Thoracic aorta (tissue), 2 donors: Measurements from ENCODE around the gene CCL1. TPM values are rescaled to one million over a fixed set of nuclear protein-coding genes. Genes with fewer than 3 reads are reported as not detected.

Source experiments
- ATAC-seq: fragments of 150-250 bp; one replicate; pipeline ENCODE4 v1.8.0; 2017; ENCODE audit warnings: low read depth; ENCODE audit not compliant: insufficient number of reproducible peaks, low FRiP score
- DNase-seq: peaks from one replicate; pipeline ENCODE4 v3.0.0-alpha.2; 2020; ENCODE audit warnings: low spot score
- H3K27ac ChIP-seq, 2 donors: fragments of 200-600 bp; sonication (generic); 1 replicate in 1 of 2; 2 replicates in 1 of 2; pipeline ENCODE4 v1.5.1; 2016; ENCODE audit warnings: mild to moderate bottlenecking in 2 of 2, moderate library complexity in 2 of 2
- H3K27me3 ChIP-seq: fragments of 200-600 bp; sonication (generic); replicated peaks from 2 replicates; pipeline ENCODE4 v1.6.0; 2016; ENCODE audit warnings: mild to moderate bottlenecking; ENCODE audit not compliant: insufficient read depth
- H3K36me3 ChIP-seq: fragments of 200-600 bp; sonication (generic); one replicate; pipeline ENCODE4 v1.5.1; 2016
- H3K4me1 ChIP-seq, 2 donors: fragments of 200-600 bp; sonication (generic); 1 replicate in 1 of 2; 2 replicates in 1 of 2; pipeline versions ENCODE4 v1.5.1 to v1.6.0; 2016; ENCODE audit warnings: low read depth in 2 of 2, mild to moderate bottlenecking in 1 of 2; ENCODE audit not compliant: control insufficient read depth in 1 of 2
- H3K4me3 ChIP-seq: fragments of 200-600 bp; sonication (generic); 2 replicates; pipeline ENCODE4 v1.5.1; 2016; ENCODE audit warnings: mild to moderate bottlenecking
- H3K9me3 ChIP-seq: fragments of 200-600 bp; sonication (generic); 2 replicates; pipeline ENCODE4 v1.5.1; 2016
- total RNA-seq, 2 donors: library from RNA; depleted of rRNA; stranded (reverse); fragments of >200 nt; gene quantifications; one replicate each; pipeline versions ENCODE4 v1.1.0 to v1.2.3, GENCODE V29; 2016
- TF ChIP-seq, protein P1 (sequence below): fragments of 200-600 bp; sonication (generic); IDR thresholded peaks from one replicate; pipeline ENCODE4 v1.5.1; 2019; ENCODE audit warnings: antibody characterized with exemption

CCL1 gene
- total RNA-seq, 2 donors from 2014 or later, result not detected

DNA sequence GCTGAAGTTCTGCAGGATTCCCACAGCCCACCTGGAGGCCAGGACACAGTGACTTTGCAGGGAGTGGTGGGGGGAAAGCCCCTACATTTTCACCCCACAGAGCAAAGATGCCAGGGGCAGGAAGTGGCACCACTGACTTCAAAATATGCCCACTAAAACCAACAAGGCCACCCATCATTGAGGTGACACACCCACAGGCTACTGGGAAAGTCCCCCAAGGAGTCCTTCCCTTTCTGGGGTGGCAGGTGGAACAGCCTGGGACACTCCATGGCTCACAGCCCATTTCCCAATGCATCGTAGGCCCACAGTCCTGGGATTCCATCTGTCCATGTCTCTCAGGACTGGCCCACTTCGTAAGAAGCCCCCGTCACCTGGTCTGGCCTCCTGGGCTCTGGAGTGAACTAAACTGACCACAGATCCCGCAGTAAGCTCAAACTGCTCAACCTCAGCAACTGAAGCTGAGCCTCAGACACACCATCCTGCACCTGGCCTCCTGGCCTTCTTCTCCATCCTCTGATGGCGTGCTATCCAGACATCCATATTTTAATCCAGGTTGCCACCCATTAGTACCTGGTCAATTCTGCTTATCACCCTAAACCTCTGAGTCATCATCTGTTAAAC is 7.5 kb upstream of the CCL1 start:
- Histone ChIP-seq H3K9me3 (no peaks in the 10 kb centered on the region), H3K36me3 (no peaks in the 10 kb centered on the region), H3K27ac (no peak overlapping the region), H3K27me3 (no peaks in the 10 kb centered on the region), H3K4me3 (no peak overlapping the region), H3K4me1 (no peaks in the 10 kb centered on the region)
- TF ChIP-seq, protein P1, sequence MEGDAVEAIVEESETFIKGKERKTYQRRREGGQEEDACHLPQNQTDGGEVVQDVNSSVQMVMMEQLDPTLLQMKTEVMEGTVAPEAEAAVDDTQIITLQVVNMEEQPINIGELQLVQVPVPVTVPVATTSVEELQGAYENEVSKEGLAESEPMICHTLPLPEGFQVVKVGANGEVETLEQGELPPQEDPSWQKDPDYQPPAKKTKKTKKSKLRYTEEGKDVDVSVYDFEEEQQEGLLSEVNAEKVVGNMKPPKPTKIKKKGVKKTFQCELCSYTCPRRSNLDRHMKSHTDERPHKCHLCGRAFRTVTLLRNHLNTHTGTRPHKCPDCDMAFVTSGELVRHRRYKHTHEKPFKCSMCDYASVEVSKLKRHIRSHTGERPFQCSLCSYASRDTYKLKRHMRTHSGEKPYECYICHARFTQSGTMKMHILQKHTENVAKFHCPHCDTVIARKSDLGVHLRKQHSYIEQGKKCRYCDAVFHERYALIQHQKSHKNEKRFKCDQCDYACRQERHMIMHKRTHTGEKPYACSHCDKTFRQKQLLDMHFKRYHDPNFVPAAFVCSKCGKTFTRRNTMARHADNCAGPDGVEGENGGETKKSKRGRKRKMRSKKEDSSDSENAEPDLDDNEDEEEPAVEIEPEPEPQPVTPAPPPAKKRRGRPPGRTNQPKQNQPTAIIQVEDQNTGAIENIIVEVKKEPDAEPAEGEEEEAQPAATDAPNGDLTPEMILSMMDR, result no peak
- no peak for ATAC-seq
- no peak for DNase-seq

DNA sequence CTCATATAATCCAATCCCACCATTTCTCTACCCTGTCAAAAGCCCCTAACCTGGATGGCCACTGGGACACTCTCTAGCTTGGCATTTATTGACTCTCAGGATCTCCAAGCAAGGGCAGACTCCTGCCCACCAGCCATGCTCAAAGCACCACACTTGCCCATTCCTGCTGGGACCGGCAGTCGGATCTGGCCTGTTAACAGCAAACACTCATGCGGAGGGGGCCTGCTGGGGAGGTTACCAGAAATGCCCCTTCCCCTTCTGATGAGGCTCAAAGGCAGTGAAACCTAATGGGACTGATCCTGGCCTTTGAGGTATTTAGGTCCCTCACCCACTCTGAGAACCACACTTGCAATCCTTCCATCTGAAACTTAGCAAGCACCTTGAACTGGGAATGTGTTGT is 6.5 kb upstream of the CCL1 start:
- Histone ChIP-seq H3K4me3 (no peak overlapping the region), H3K36me3 (no peaks in the 10 kb centered on the region), H3K27ac (no peak overlapping the region), H3K9me3 (no peaks in the 10 kb centered on the region), H3K27me3 (no peaks in the 10 kb centered on the region), H3K4me1 (no peaks in the 10 kb centered on the region)
- ATAC-seq (no peak), DNase-seq (no peak)
- TF ChIP-seq, protein P1, result no peak

DNA sequence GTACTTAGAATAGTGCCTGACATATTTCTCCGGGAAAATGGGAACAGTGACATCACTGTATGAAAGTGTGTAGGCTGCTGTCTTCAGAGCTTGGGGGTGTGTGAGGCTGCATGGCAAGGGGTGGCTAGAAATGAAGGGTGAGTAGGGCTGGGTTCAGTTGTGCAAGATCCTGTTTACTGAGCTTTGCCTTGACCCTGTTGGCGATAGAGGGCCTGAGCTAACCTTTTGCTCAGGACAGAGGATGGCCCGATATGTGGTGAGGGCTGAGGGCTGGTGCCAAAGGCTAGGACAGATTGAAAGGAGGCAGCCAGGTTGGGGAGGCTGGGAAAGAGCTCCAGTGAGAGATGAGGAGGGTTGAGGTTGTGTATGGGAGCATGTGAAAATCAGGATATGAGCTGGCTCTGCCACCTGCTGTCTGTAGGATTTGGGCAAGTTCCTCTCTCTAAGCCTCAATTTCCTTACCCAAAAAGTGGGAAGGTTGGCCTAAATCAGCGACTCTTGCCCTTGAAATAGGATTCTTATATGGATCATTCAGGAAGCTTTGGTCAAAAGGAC is 6.0 kb upstream of the CCL1 start:
- ATAC-seq, result no peak
- Histone ChIP-seq H3K27me3 (no peaks in the 10 kb centered on the region), H3K4me3 (no peak overlapping the region), H3K9me3 (no peaks in the 10 kb centered on the region), H3K4me1 (no peaks in the 10 kb centered on the region), H3K27ac (no peak overlapping the region), H3K36me3 (no peaks in the 10 kb centered on the region)
- TF ChIP-seq, protein P1, result no peak
- DNase-seq, result no peak

DNA sequence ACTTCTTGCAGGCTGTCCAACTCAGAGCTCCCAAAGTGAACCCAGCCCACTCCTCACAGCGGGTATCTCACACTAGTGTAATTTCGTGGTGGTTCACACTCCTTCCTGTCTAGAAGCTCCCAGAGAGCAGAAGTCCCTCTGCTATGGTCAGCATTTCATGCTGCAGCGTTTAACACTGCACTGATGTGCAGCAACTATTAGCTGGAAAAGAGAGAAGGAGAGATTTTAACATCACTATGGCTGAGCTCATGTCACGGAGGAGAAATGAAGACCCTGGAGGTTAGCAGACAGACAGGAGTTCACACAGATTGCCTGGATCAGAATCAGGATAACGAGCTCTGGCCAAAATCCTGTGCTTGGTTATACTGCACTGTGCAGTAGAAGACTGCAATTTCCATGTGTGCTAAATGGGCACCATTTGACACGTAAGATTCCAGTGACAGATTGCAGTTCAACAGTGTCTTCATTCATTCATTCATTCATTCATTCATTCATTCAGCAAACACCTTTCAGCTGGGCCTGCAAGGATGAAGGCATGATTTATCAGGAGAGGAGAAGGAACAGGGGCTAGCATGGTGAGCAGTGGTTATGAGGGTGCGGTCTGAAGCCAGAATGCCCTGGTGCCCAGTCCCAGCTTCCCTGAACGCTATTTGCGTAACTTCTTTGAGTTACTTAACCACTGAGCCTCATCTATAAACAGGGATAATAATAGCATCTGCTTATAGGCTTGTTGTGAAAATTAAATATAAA is 5.3 kb upstream of the CCL1 start:
- ATAC-seq (no peak), DNase-seq (no peak)
- Histone ChIP-seq H3K4me3 (no peak overlapping the region), H3K36me3 (no peaks in the 10 kb centered on the region), H3K9me3 (no peaks in the 10 kb centered on the region), H3K4me1 (no peaks in the 10 kb centered on the region), H3K27me3 (no peaks in the 10 kb centered on the region), H3K27ac (no peak overlapping the region)
- TF ChIP-seq, protein P1, result no peak

DNA sequence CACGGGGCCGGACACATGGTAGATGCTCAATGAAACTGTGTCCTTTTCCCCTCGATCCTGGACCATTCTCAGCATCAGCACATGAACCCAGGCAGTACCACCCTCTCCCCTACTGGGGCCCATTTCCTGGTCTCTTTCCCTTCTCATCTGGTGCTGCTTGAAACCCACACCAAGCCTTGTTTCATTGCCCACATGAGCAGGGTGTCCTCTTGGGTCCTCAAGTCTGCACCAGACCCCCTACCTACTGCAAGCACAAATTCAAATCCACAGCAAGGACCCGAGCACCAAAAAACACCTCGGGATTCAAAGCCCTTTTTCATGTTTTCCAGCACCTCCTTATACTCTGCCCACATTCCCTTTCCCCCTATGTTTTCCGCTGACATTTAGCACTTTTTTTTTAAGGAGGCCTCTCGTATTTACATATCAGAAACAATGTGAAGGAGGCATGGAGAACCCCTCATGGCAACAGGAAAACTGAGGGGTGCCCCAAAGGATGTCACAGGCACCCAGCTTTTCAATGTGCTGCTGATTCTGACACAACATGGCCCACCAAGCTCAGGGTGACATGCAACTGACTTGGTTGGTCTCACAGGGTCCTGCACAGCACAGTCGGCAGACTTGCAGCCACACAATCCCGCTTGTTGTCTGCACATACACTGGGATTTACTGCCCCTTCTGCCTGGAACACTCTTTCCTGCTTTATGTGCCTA is 4.6 kb upstream of the CCL1 start:
- no peak for ATAC-seq

More for the DNA sequence above, 4.6 kb upstream of the CCL1 start:
- H3K4me1 ChIP-seq, result no peaks in the 10 kb centered on the region
- H3K4me3 ChIP-seq, result no peak overlapping the region
- DNase-seq, result no peak
- no peaks in the 10 kb centered on the region for H3K27me3 ChIP-seq
- TF ChIP-seq, protein P1, result no peak
- H3K36me3 ChIP-seq, result no peaks in the 10 kb centered on the region
- no peaks in the 10 kb centered on the region for H3K9me3 ChIP-seq
- no peak overlapping the region for H3K27ac ChIP-seq
